H1 (cell line): ENCODE results near the gene FFAR2. TPM values are rescaled to one million over a fixed set of nuclear protein-coding genes. Genes with fewer than 3 reads are reported as not detected.
A peak's percentile ranks its signal among the peaks of the same experiment; 100 is the strongest.

Source experiments
- CTCF ChIA-PET: fragments of 300-600 bp; sonication (Branson Sonifier 250); formaldehyde crosslinking; loops from one replicate; lab custom pipeline; 2021; ENCODE audit not compliant: partially characterized antibody; lab: Charles Lee
- POLR2A ChIA-PET: fragments of 300-600 bp; sonication (Branson Sonifier 250); formaldehyde crosslinking; loops from one replicate; lab custom pipeline; 2021; ENCODE audit warnings: inconsistent platforms; ENCODE audit not compliant: partially characterized antibody; lab: Charles Lee
- DNase-seq, 2 experiments: peaks; one replicate each; pipeline versions ENCODE4 v3.0.0 to v3.0.0-alpha.2; 2010 to 2022; ENCODE audit warnings: low spot score in 2 of 2, low read depth in 1 of 2, mixed read lengths in 1 of 2
- FAIRE-seq: peaks from 2 replicates; lab custom pipeline; 2011; peaks lifted over from hg19 to GRCh38; lab: Jason Lieb, UNC
- H2AFZ ChIP-seq: 2 replicates; pipeline ENCODE4 v1.8.1; 2012; ENCODE audit warnings: low read length, inconsistent platforms
- H2AK5ac ChIP-seq: 2 replicates; pipeline ENCODE4 v1.6.1; 2013; ENCODE audit warnings: low read depth, low read length
- H2BK120ac ChIP-seq: replicated peaks from 2 replicates; pipeline ENCODE3; 2013; ENCODE audit warnings: low read depth, low read length, inconsistent platforms
- H2BK12ac ChIP-seq: 2 replicates; pipeline ENCODE4 v1.6.1; 2013; ENCODE audit warnings: low read depth, low read length
- H2BK15ac ChIP-seq: 2 replicates; pipeline ENCODE4 v1.6.1; 2013; ENCODE audit warnings: low read length
- H2BK20ac ChIP-seq: 2 replicates; pipeline ENCODE4 v1.6.1; 2013; ENCODE audit warnings: low read length
- H2BK5ac ChIP-seq: 2 replicates; pipeline ENCODE4 v1.6.1; 2013; ENCODE audit warnings: low read depth, low read length
- H3K14ac ChIP-seq: 2 replicates; pipeline ENCODE4 v1.6.1; 2013; ENCODE audit warnings: inconsistent platforms; ENCODE audit not compliant: insufficient read length
- H3K18ac ChIP-seq: 2 replicates; pipeline ENCODE4 v1.6.1; 2013; ENCODE audit warnings: low read length; ENCODE audit errors: extremely low read depth
- H3K23ac ChIP-seq: 2 replicates; pipeline ENCODE4 v1.6.1; 2013; ENCODE audit warnings: inconsistent platforms; ENCODE audit not compliant: insufficient read length
- H3K23me2 ChIP-seq: 2 replicates; pipeline ENCODE4 v1.6.1; 2013; ENCODE audit warnings: low read depth, low read length
- H3K27ac ChIP-seq: 2 replicates; pipeline ENCODE4 v1.6.1; 2011; ENCODE audit warnings: low read depth, low read length, inconsistent platforms
- H3K27me3 ChIP-seq, 4 experiments: replicated peaks in 1 of 4; 1 replicate in 1 of 4; 2 replicates in 3 of 4; pipeline versions ENCODE4 v1.6.1 to v1.8.1; 2011 to 2013; ENCODE audit warnings: low read length in 3 of 4, mild to moderate bottlenecking in 3 of 4, inconsistent platforms in 2 of 4, mixed read lengths in 2 of 4, moderate library complexity in 1 of 4; ENCODE audit not compliant: control insufficient read depth in 3 of 4, insufficient read depth in 3 of 4; ENCODE audit errors: extremely low read depth in 1 of 4
- H3K36me3 ChIP-seq, 4 experiments: 2 replicates each; pipeline versions ENCODE4 v1.6.1 to v1.8.1; 2011 to 2013; ENCODE audit warnings: mild to moderate bottlenecking in 4 of 4, low read length in 3 of 4, moderate library complexity in 2 of 4, control low read depth in 1 of 4, inconsistent platforms in 1 of 4; ENCODE audit not compliant: insufficient read depth in 4 of 4, control insufficient read depth in 2 of 4
- H3K4ac ChIP-seq: replicated peaks from 2 replicates; pipeline ENCODE3; 2013; ENCODE audit warnings: low read length, low read depth, mixed read lengths, inconsistent platforms; ENCODE audit not compliant: insufficient read length
- H3K4me1 ChIP-seq, 4 experiments: replicated peaks in 1 of 4; 1 replicate in 1 of 4; 2 replicates in 3 of 4; pipeline versions ENCODE4 v1.6.1 to v1.8.1; 2011 to 2013; ENCODE audit warnings: low read length in 3 of 4, inconsistent platforms in 2 of 4, mixed read lengths in 1 of 4; ENCODE audit not compliant: insufficient read depth in 4 of 4, control insufficient read depth in 3 of 4
- H3K4me2 ChIP-seq, 2 experiments: 2 replicates each; pipeline versions ENCODE4 v1.6.1 to v1.8.1; 2011 to 2013; ENCODE audit warnings: low read depth in 2 of 2, low read length in 2 of 2, control low read depth in 1 of 2, inconsistent platforms in 1 of 2, mild to moderate bottlenecking in 1 of 2; ENCODE audit not compliant: insufficient read depth in 1 of 2
- H3K4me3 ChIP-seq, 4 experiments: fragments of 200-600, 300-600 bp in 1 of 4; sonication (generic), shearing (Covaris generic), sonication (Bioruptor Twin) in 1 of 4; 2 replicates each; pipeline versions ENCODE4 v1.5.1 to v1.8.1; 2011 to 2016; ENCODE audit warnings: low read length in 4 of 4, low read depth in 3 of 4, control low read depth in 2 of 4, inconsistent platforms in 2 of 4, mild to moderate bottlenecking in 2 of 4, mixed read lengths in 1 of 4, moderate library complexity in 1 of 4; ENCODE audit not compliant: insufficient read depth in 2 of 4; ENCODE audit errors: extremely low read depth in 1 of 4
- H3K56ac ChIP-seq: replicated peaks from 2 replicates; pipeline ENCODE3; 2013; ENCODE audit warnings: low read depth, mild to moderate bottlenecking, mixed read lengths, low read length, inconsistent platforms; ENCODE audit not compliant: insufficient read length
- H3K79me1 ChIP-seq: 2 replicates; pipeline ENCODE4 v1.6.1; 2013; ENCODE audit warnings: low read depth, low read length, control low read depth
- H3K79me2 ChIP-seq, 2 experiments: 2 replicates each; pipeline versions ENCODE4 v1.6.1 to v1.8.1; 2012 to 2013; ENCODE audit warnings: low read length in 2 of 2, mild to moderate bottlenecking in 2 of 2, inconsistent platforms in 1 of 2; ENCODE audit not compliant: insufficient read depth in 2 of 2, control insufficient read depth in 1 of 2
- H3K9ac ChIP-seq, 4 experiments: replicated peaks in 1 of 4; 1 replicate in 1 of 4; 2 replicates in 3 of 4; pipeline versions ENCODE4 v1.6.1 to v1.8.1; 2011 to 2013; ENCODE audit warnings: low read depth in 3 of 4, low read length in 3 of 4, control low read depth in 2 of 4, mild to moderate bottlenecking in 2 of 4, moderate library complexity in 2 of 4, inconsistent platforms in 1 of 4; ENCODE audit errors: extremely low read depth in 1 of 4
- H3K9me3 ChIP-seq, 2 experiments: 2 replicates each; pipeline versions ENCODE4 v1.6.1 to v1.8.1; 2012 to 2013; ENCODE audit warnings: mild to moderate bottlenecking in 2 of 2, moderate library complexity in 2 of 2, control low read depth in 1 of 2, inconsistent platforms in 1 of 2, low read depth in 1 of 2, low read length in 1 of 2, mixed read lengths in 1 of 2; ENCODE audit not compliant: insufficient read depth in 2 of 2
- H4K20me1 ChIP-seq, 2 experiments: replicated peaks in 1 of 2; 2 replicates each; pipeline versions ENCODE3 to v1.8.1; 2011 to 2013; ENCODE audit warnings: inconsistent platforms in 2 of 2, low read length in 2 of 2, mild to moderate bottlenecking in 1 of 2; ENCODE audit not compliant: insufficient read depth in 2 of 2, control insufficient read depth in 1 of 2
- H4K5ac ChIP-seq: 2 replicates; pipeline ENCODE4 v1.6.1; 2013; ENCODE audit warnings: low read length, low read depth, mixed read lengths, inconsistent platforms; ENCODE audit not compliant: insufficient read length
- H4K8ac ChIP-seq: 2 replicates; pipeline ENCODE4 v1.8.0; 2013; ENCODE audit warnings: mild to moderate bottlenecking, moderate library complexity, low read length, inconsistent platforms; ENCODE audit not compliant: insufficient read depth; ENCODE audit errors: extremely low read depth
- H4K91ac ChIP-seq: replicated peaks from 2 replicates; pipeline ENCODE3; 2013; ENCODE audit warnings: low read length, mixed read lengths, inconsistent platforms; ENCODE audit not compliant: insufficient read length
- E2F6 ChIP-seq: IDR thresholded peaks from 2 replicates; pipeline ENCODE4 v1.6.1; 2012; ENCODE audit warnings: inconsistent platforms
- MAX ChIP-seq: IDR thresholded peaks from 2 replicates; pipeline ENCODE4 v1.6.1; 2012; ENCODE audit warnings: inconsistent platforms
- TAF7 ChIP-seq: optimal IDR thresholded peaks from 2 replicates; pipeline ENCODE3; 2011; ENCODE audit warnings: low read depth, mild to moderate bottlenecking, inconsistent platforms, low read length, moderate library complexity, borderline replicate concordance
- WGBS, 2 experiments: shearing (Covaris generic) in 1 of 2; methylation state at CpG; one replicate each; pipeline versions ENCODE4 v1.1.6 to v1.1.7; 2013 to 2015; ENCODE audit warnings: low lambda C conversion rate in 2 of 2, mixed read lengths in 2 of 2, inconsistent platforms in 1 of 2, low coverage in 1 of 2, missing lambda C conversion rate in 1 of 2; ENCODE audit not compliant: insufficient replicate concordance in 2 of 2, insufficient coverage in 1 of 2, insufficient read length in 1 of 2; ENCODE audit errors: extremely low coverage in 1 of 2, missing lambda C conversion rate in 1 of 2; 5-methylcytosine and 5-hydroxymethylcytosine counted together
- polyA plus RNA-seq, 7 experiments: library from polyadenylated mRNA; depleted of rRNA in 3 of 7; stranded (reverse) in 5 of 7; unstranded in 2 of 7; fragments of >200 nt in 5 of 7; fragments of 200-250 nt in 2 of 7; gene quantifications; 1 replicate in 5 of 7; 2 replicates in 1 of 7; 4 replicates in 1 of 7; pipeline versions ENCODE4 v1.2.1 to v1.2.3, GENCODE V29; 2011 to 2013; ENCODE audit warnings: missing spikeins in 2 of 7, mixed read lengths in 2 of 7
- total RNA-seq: library from RNA; stranded (reverse); fragmentation: NEBNext Ultra II Directional; extraction: Animal tissue kit (Norgen Biotek cat#: 25700); gene quantifications from 2 replicates; pipeline ENCODE4 v1.2.1, GENCODE V29; 2021

FFAR2 gene
- total and polyA plus RNA-seq, 2 of the 8 experiments (the other 6 are each of a cell fraction or from before 2014, with no cell fraction given), result not detected

- no peak overlapping the region for H3K18ac ChIP-seq
- H4K20me1 ChIP-seq, result no peaks in the 10 kb centered on the region
- no peak overlapping the region for H4K91ac ChIP-seq
- no peaks in the 10 kb centered on the region for H3K79me2 ChIP-seq
- no peaks in the 10 kb centered on the region for H3K23me2 ChIP-seq
- no peak overlapping the region for H2BK120ac ChIP-seq
- H4K5ac ChIP-seq, result no peak overlapping the region
- no peak overlapping the region for H2BK5ac ChIP-seq
- H3K23ac ChIP-seq, result no peak overlapping the region
- H3K9me3 ChIP-seq, result no peaks in the 10 kb centered on the region
- CTCF ChIA-PET, result interaction anchor here (0.7 to 4.2 kb wide), 11 partner anchors 12 to 121 kb away, joined by 3 to 18 read pairs (median 3); no protein-coding TSS in a partner anchor
- H2BK20ac ChIP-seq, result no peak overlapping the region
- no peak overlapping the region for H3K56ac ChIP-seq
- FAIRE-seq (no peak), DNase-seq (no peak)
- no peak overlapping the region for H3K9ac ChIP-seq
- H3K4ac ChIP-seq, result no peak overlapping the region
- H2AFZ ChIP-seq, result no peak overlapping the region
- H2BK15ac ChIP-seq, result no peak overlapping the region
- POLR2A ChIA-PET, result interaction anchor here (1.4 kb wide), 1 partner anchor 24 kb away, joined by 5 read pairs; no protein-coding TSS in a partner anchor
- no peak overlapping the region for H3K27ac ChIP-seq
- no peak overlapping the region for H3K4me3 ChIP-seq
- no peak overlapping the region for H3K14ac ChIP-seq
- no peaks in the 10 kb centered on the region for H3K4me1 ChIP-seq
- no peak overlapping the region for H3K4me2 ChIP-seq
- H3K36me3 ChIP-seq, result no peaks in the 10 kb centered on the region
- H3K27me3 ChIP-seq, result no peaks in the 10 kb centered on the region
- TF ChIP-seq E2F6 (peak; percentile 96), TAF7 (no peak), MAX (peak; percentile 87)
- H2BK12ac ChIP-seq, result no peak overlapping the region
- WGBS, 2 experiments, result 95% methylated on average over 14 of the region's 14 CpGs; no CpG with 5 or more reads in 1 of the 2 experiments
- no peak overlapping the region for H2AK5ac ChIP-seq
- no peak overlapping the region for H4K8ac ChIP-seq
- H3K79me1 ChIP-seq, result no peaks in the 10 kb centered on the region
These were observed 26.0 kb downstream of the FFAR2 start for GRCh38 chr19:35474104-35474503.
